Stomach smooth muscle (tissue), 2 donors: ENCODE results near the gene KIAA0753.

Source experiments
- H3K27ac ChIP-seq: one replicate; pipeline ENCODE4 v1.7.0; 2013; ENCODE audit warnings: mild to moderate bottlenecking, low read length, inconsistent platforms
- H3K27me3 ChIP-seq, 2 donors: one replicate each; pipeline ENCODE4 v1.7.0; 2013; ENCODE audit warnings: low read length in 2 of 2; ENCODE audit not compliant: insufficient read depth in 2 of 2, control insufficient read depth in 1 of 2
- H3K36me3 ChIP-seq, 2 donors: one replicate each; pipeline ENCODE4 v1.7.0; 2013; ENCODE audit warnings: low read length in 2 of 2; ENCODE audit not compliant: control insufficient read depth in 2 of 2, insufficient read depth in 2 of 2
- H3K4me1 ChIP-seq: one replicate; pipeline ENCODE4 v1.7.0; 2013; ENCODE audit warnings: low read length; ENCODE audit not compliant: control insufficient read depth, insufficient read depth
- H3K4me3 ChIP-seq, 2 donors: one replicate each; pipeline ENCODE4 v1.7.0; 2013; ENCODE audit warnings: low read length in 2 of 2
- H3K9ac ChIP-seq, 2 donors: one replicate each; pipeline ENCODE4 v1.7.0; 2013; ENCODE audit warnings: low read length in 2 of 2, mild to moderate bottlenecking in 1 of 2
- H3K9me3 ChIP-seq, 2 donors: one replicate each; pipeline ENCODE4 v1.7.0; 2013; ENCODE audit warnings: low read length in 2 of 2; ENCODE audit not compliant: control insufficient read depth in 2 of 2
- donor health status: healthy.
- donor health status: Pancreatic carcinoma.

KIAA0753 gene

GRCh38 chr17:6547336-6547735 lies 93.2 kb downstream of the KIAA0753 start:
- Histone ChIP-seq H3K27me3 (no peaks in the 10 kb centered on the region), H3K9me3 (no peaks in the 10 kb centered on the region), H3K4me1 (peaks cover 75% of the 10 kb centered on the region), H3K36me3 (no peaks in the 10 kb centered on the region), H3K9ac (no peak overlapping the region), H3K4me3 (no peak overlapping the region), H3K27ac (peak overlapping the region; percentile 11)

DNA sequence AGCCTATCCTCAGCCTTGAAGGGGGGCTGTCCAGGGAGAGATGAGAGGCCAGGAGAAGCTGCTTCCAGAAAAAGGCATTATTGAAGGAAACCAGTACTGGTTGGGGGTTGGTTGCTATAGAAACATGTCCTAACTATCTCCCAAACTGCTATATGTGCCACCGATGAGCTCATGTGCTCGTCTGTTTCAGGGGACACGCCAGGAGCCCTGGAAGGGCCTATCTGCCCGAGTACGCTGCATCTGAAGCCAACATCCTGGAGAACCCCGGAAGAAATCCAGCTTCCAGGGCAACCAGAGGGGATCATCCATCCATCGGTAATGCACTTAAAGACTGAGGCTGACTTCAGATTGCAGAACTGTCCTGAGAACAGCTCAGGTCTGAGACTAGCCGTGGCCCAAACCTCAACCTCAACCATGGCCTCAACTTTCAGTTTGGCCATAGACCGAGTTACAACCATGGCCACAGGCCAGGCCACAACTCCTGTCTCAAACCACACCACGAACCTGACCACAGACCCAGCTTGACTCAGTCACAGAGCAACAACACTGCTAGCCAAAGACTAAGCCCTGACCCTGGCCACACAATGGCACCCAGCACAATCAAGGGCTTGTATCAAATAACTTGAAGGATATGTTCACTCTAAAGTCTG lies 94.3 kb downstream of the KIAA0753 start:
- H3K9ac ChIP-seq = no peak overlapping the region
- no peaks in the 10 kb centered on the region for H3K27me3 ChIP-seq
- H3K4me1 ChIP-seq = peaks cover 65% of the 10 kb centered on the region
- H3K27ac ChIP-seq = peak overlapping the region; percentile 37
- no peaks in the 10 kb centered on the region for H3K36me3 ChIP-seq
- H3K4me3 ChIP-seq = no peak overlapping the region
- no peaks in the 10 kb centered on the region for H3K9me3 ChIP-seq

GRCh38 chr17:6545291-6545690 lies 95.2 kb downstream of the KIAA0753 start:
- no peak overlapping the region for H3K9ac ChIP-seq
- peak overlapping the region; percentile 37 for H3K27ac ChIP-seq

DNA sequence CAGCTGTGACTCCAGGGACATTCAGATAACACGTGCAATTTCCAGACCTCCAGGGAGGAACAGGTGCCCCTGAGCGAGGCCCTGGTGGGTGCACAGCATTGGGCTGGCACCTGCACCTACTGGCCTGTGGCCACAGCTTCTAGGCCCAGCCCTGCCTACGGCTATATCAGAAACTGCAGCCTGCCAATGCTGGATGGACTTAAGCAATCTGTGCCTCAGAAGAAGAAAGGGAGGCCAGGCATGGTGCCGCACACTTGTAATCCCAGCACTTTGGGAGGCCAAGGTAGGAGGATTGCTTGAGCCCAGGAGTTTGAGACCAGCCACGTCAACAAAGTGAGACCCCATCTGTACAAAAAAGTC lies 96.5 kb downstream of the KIAA0753 start:
- Histone ChIP-seq H3K4me1 (peaks cover 49% of the 10 kb centered on the region), H3K4me3 (no peak overlapping the region), H3K9ac (no peak overlapping the region), H3K27ac (no peak overlapping the region), H3K27me3 (no peaks in the 10 kb centered on the region), H3K36me3 (peaks cover 3 to 6% of the 10 kb centered on the region in 2 donors), H3K9me3 (no peaks in the 10 kb centered on the region)

More at GRCh38 chr17:6545291-6545690, 95.2 kb downstream of the KIAA0753 start:
- H3K36me3 ChIP-seq = no peaks in the 10 kb centered on the region
- H3K4me1 ChIP-seq = peaks cover 62% of the 10 kb centered on the region
- H3K4me3 ChIP-seq = no peak overlapping the region
- H3K9me3 ChIP-seq = no peaks in the 10 kb centered on the region
- no peaks in the 10 kb centered on the region for H3K27me3 ChIP-seq

- Histone ChIP-seq H3K36me3 (peaks cover 3 to 6% of the 10 kb centered on the region in 2 donors), H3K4me1 (peaks cover 42% of the 10 kb centered on the region), H3K27ac (no peak overlapping the region), H3K4me3 (no peak overlapping the region), H3K27me3 (no peaks in the 10 kb centered on the region), H3K9me3 (no peaks in the 10 kb centered on the region), H3K9ac (no peak overlapping the region)
These were observed 97.2 kb downstream of the KIAA0753 start for GRCh38 chr17:6543079-6544010.

GRCh38 chr17:6542577-6542976 lies 97.9 kb downstream of the KIAA0753 start:
- Histone ChIP-seq H3K4me3 (no peak overlapping the region), H3K4me1 (peaks cover 43% of the 10 kb centered on the region), H3K36me3 (peaks cover 5 to 10% of the 10 kb centered on the region in 2 donors), H3K9me3 (no peaks in the 10 kb centered on the region), H3K27ac (no peak overlapping the region), H3K9ac (no peak overlapping the region), H3K27me3 (no peaks in the 10 kb centered on the region)

DNA sequence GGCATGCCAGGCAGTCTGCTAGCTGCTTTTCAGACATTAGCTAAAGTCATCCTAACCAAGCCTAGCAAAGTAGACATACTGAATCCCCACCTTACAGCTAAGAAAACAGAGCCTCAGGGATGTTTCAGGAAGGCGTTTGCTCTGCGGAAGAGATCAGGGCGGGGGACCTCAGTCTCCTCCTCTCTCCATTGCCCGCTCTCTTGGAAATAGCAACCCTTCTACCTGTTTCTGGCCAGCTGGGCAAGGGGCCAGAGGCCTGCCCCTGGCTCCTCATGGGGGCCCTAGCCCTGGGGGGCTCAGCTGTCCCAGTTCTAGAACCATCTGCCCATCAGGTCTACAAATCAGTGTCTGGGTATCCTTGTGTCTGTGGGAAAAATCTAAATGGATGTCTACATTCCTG lies 98.6 kb downstream of the KIAA0753 start:
- H3K27me3 ChIP-seq = no peaks in the 10 kb centered on the region
- H3K36me3 ChIP-seq = peaks cover 6 to 12% of the 10 kb centered on the region in 2 donors
- H3K4me1 ChIP-seq = peaks cover 41% of the 10 kb centered on the region
- H3K9ac ChIP-seq = no peak overlapping the region
- no peak overlapping the region for H3K27ac ChIP-seq
- H3K9me3 ChIP-seq = no peaks in the 10 kb centered on the region
- H3K4me3 ChIP-seq = no peak overlapping the region

DNA sequence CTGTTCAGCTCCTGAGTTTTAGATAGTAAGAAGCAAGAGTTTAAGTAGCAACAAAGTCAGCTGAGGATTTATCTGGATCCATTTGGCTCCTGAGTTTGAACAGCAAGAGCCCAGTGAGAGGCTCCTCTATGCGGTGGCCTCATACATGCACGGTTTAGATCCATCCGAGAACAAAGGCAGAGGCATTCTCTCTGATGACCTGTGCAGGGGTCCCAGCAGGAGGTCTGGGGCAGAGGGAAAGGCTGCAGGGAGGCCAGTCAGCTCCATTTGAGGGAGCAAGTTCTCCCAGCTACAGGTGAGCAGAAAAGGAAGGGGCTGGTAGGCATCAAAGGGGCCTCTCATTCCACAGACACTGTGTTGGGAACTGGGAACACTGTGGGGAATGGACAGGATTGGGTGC lies 100.6 kb downstream of the KIAA0753 start:
- no peak overlapping the region for H3K9ac ChIP-seq
- peaks cover 36% of the 10 kb centered on the region for H3K4me1 ChIP-seq
- H3K27me3 ChIP-seq = no peaks in the 10 kb centered on the region
- no peak overlapping the region for H3K27ac ChIP-seq
- no peak overlapping the region for H3K4me3 ChIP-seq
- H3K9me3 ChIP-seq = no peaks in the 10 kb centered on the region
- H3K36me3 ChIP-seq = peaks cover 6 to 12% of the 10 kb centered on the region in 2 donors

- H3K36me3 ChIP-seq = peaks cover 8 to 12% of the 10 kb centered on the region in 2 donors
- peak overlapping the region in 1 of 2 donors; percentile 22 for H3K4me3 ChIP-seq
- H3K9ac ChIP-seq = peak overlapping the region in 1 of 2 donors; percentile 36
- H3K9me3 ChIP-seq = no peaks in the 10 kb centered on the region
- H3K27ac ChIP-seq = peak overlapping the region; percentile 89
- H3K27me3 ChIP-seq = no peaks in the 10 kb centered on the region
- H3K4me1 ChIP-seq = peaks cover 40% of the 10 kb centered on the region
These were observed 103.9 kb downstream of the KIAA0753 start for GRCh38 chr17:6536566-6537065.

DNA sequence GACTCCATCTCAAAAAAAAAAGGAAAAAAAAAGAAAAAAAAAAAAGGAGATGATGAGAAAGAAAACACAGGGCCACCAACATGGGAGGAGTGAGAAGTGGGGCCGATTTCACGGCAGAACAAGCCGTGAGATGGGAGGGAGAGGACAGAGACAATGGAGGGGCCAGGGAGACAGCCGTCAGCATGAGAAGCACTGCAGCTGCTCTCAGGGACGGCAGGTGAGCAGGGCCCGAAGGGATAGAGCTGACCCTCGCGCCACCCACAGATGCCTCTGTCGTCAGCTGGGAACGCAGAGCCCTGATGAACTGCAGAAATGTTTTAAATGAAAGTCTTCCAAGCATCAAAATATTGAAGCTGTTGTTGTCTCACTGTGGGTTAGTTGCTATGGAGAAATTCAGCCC lies 104.5 kb downstream of the KIAA0753 start:
- H3K9me3 ChIP-seq = no peaks in the 10 kb centered on the region
- peak overlapping the region; percentile 89 for H3K27ac ChIP-seq
- no peaks in the 10 kb centered on the region for H3K27me3 ChIP-seq
- H3K4me1 ChIP-seq = peaks cover 40% of the 10 kb centered on the region
- H3K36me3 ChIP-seq = peaks cover 11 to 16% of the 10 kb centered on the region in 2 donors
- H3K4me3 ChIP-seq = no peak overlapping the region
- H3K9ac ChIP-seq = no peak overlapping the region
